HG02943 (cell line): ENCODE data around the gene RASSF10.

Experiments used
- ATAC-seq: cut with Tn5 transposase; IDR thresholded peaks from one replicate; pipeline ENCODE4 v1.9.1; 2021; ENCODE audit warnings: mild to moderate bottlenecking, low read depth, moderate library complexity; ENCODE audit not compliant: unreplicated experiment

Gene RASSF10

DNA sequence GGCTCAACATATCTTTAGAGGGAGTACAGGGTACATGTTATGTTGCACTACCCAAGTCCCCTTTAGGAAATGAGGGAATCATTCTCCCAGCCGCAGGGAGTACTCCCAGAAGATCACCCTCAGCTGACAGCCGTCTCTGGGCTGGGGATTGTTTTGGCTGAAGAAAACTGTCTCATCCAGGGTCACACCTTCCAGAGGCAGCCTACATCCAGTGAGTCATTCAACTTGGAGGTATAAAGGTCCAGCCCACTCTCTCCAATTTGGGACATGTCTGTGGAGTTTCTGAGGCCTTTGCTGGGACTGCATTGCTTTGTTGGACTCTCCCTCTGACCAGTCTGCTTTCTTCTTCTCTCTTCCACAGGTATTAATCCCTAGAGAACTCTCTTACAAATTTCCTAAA, 42.1 kb downstream of the RASSF10 start:
- no peak for ATAC-seq

DNA sequence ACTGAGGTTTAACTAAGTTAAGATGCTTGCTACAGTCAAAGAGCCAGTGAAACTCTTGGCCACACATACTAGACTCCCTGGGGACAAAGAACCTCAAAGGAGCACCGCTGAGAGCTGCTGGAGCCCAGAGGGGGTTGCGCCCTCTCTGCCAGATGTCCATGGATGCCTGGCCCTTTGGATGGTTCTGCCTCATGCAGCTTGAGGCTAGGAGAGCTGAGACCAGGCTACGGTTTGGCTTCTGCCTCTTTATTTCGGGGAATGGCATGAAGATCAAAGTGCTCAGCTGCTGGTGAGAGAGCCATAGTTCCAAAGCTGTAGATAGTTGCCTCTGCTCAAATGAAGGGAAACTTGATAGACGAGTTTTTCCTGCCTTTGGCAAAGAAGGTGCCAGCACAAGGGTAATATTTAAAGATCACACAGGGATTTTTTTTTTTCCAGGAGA, 43.0 kb downstream of the RASSF10 start:
- ATAC-seq, result no peak

- no peak for ATAC-seq
Observed at GRCh38 chr11:13053255-13053917, 44.3 kb downstream of the RASSF10 start.

GRCh38 chr11:13054278-13054677, 45.2 kb downstream of the RASSF10 start:
- ATAC-seq, result no peak

DNA sequence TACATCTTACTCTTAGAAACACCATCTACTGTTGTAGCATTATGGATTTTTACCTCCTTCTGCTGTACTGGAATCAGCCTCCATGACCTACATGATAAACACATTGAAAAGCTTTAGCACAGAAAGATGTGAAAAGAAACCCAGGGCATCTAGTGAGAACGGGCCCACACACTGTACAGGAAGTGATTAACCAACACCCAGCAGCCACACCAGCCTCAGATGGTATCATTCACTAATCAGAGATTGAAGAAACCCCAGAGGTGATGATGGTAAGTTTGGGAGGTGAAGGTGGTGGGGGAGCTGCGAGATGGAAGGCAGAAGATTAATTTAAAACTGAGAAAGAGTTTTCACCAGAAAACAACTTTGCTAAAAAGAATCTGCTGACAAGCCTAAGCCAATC, 46.1 kb downstream of the RASSF10 start:
- ATAC-seq, result no peak

DNA sequence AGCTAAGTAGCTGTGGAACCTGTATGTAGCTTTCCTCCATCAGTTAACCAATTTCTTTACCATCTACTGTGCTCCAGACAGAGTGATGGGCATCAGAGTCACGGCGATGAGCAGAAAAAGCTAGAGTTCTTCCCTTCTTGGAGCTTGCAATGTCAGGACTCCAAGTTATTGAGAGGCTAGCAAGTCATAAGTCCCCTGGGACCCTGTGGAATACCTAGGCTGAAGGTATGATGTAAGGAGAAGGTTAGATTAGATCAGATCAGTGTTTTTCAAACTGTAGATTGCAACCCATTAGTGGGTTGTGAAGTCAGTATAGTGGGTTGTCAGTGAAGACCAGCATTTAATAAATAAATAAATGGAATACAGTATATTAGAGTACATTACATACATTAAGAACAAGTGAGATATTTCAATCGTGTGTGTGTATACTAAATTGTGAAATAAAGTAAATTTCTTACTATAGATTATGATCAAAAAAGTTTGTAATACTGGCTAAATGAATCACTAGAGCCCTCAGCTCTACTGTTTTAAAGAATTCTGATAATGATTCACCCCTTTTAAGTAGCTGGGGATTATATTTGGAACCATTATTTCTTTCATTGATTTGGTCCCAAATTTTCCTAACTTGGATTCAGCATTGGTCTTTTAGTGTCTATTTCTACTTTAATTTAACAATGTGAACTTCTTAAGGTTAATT, 52.3 kb downstream of the RASSF10 start:
- no peak for ATAC-seq
